Effector CD8-positive, alpha-beta T cell (primary cell): ENCODE measurements around the gene NOP9.

Experiments used
- DNase-seq: peaks from one replicate; lab custom pipeline; 2025; lab: John Stamatoyannopoulos, UW

NOP9 gene

DNA sequence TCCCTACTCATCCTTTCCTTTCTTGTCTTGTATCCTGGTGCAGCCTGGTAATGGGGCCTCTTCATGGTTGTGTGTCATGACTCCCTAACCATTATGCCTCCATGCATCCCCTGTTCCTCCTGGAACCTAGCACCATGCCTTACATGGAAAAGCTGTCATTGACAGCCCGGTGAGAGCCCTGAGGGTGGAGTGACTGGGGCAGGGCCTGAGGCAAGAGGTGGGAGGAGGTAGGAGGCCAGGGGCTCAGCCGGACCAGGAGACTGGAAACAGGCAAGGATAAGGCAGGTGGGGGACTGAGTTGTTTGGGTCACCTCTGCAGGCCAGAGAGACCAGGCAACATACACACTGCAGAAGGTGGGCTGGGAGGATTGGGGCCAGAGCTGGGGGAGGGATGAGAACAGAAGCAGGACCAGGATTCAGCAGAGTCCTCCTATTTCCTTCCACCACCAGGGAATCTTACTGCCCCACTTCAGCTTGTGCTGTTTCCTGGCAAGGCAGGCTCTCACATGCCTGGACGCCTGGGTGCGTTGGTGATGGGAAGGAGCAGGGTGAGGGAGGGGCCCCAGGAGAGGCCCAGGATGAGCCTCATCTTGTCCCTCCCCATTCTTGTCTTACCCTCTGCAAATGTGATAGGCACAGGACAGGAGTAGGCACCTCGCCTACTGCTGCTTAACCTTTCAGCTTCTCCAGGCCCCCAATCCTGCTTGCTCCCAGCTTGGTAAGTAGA, 10.1 kb downstream of the NOP9 start, which contains the start of gene LTB4R2:
Gene LTB4R2, plus strand, starts transcription at position 603 of the 727 bp plus-strand sequence. CDS start 525 bp downstream, outside the sequence.
- DNase-seq = no peak

DNA sequence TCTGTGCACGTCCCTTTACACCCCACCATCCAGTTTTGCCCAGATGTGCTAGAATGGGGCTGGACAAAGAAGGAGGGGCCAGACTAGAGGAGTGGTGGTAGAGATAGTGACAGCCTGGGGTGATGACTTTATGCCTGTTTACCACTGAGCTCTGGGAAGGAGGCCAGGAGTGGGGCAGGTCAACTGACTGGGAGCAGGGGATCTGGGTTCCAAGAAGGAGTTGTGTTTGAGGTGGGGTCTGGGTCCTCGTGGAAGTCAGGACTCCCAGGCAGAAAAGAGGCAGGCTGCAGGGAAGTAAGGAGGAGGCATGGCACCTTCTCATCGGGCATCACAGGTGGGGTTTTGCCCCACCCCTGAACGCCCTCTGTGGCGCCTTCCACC, 10.6 kb downstream of the NOP9 start:
- DNase-seq = no peak

DNA sequence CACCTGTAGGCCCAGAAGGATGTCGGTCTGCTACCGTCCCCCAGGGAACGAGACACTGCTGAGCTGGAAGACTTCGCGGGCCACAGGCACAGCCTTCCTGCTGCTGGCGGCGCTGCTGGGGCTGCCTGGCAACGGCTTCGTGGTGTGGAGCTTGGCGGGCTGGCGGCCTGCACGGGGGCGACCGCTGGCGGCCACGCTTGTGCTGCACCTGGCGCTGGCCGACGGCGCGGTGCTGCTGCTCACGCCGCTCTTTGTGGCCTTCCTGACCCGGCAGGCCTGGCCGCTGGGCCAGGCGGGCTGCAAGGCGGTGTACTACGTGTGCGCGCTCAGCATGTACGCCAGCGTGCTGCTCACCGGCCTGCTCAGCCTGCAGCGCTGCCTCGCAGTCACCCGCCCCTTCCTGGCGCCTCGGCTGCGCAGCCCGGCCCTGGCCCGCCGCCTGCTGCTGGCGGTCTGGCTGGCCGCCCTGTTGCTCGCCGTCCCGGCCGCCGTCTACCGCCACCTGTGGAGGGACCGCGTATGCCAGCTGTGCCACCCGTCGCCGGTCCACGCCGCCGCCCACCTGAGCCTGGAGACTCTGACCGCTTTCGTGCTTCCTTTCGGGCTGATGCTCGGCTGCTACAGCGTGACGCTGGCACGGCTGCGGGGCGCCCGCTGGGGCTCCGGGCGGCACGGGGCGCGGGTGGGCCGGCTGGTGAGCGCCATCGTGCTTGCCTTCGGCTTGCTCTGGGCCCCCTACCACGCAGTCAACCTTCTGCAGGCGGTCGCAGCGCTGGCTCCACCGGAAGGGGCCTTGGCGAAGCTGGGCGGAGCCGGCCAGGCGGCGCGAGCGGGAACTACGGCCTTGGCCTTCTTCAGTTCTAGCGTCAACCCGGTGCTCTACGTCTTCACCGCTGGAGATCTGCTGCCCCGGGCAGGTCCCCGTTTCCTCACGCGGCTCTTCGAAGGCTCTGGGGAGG, 11.3 kb downstream of the NOP9 start, which contains the start of gene LTB4R:
Gene LTB4R, plus strand, starts transcription at position 857 of the 959 bp plus-strand sequence. CDS start 4,150 bp downstream, outside the sequence.
- peak; percentile 37 for DNase-seq

DNA sequence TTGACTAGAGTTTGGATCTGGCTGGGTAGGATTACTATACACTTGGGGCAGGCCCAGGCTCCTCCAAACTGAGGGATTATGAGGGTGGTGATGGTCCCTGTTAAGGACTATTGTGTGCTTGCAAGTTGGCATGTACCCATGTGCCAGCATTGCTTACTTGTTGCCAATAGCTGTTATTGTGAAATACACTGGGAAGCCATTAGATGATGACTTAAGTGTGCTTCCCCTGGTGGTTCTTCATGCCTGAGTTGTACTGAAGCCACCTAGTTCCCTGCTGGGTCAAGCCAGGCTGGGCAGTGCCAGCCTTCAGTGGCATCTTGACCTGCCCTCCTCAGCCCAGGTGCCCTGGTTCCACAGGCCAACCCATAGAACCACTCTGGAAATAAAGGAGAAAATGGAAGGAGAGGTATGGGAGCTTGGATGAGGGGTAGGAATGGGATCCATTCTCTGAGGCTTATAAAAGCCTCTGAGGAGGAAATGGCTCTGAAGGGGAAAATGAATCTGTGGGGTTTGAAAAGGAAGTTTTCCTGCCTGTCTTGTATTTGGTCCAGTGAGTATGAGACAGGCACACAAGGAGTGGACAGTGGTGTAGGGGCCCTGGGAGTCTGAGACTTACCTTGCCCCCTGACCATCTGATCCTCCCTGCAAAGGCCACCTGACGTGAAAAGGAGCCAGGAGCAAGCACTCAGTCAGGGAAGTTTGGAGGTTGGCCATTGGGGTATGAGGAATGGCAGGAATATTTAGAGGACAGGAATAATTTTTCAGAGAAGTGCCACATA, 12.4 kb downstream of the NOP9 start:
- DNase-seq = no peak

DNA sequence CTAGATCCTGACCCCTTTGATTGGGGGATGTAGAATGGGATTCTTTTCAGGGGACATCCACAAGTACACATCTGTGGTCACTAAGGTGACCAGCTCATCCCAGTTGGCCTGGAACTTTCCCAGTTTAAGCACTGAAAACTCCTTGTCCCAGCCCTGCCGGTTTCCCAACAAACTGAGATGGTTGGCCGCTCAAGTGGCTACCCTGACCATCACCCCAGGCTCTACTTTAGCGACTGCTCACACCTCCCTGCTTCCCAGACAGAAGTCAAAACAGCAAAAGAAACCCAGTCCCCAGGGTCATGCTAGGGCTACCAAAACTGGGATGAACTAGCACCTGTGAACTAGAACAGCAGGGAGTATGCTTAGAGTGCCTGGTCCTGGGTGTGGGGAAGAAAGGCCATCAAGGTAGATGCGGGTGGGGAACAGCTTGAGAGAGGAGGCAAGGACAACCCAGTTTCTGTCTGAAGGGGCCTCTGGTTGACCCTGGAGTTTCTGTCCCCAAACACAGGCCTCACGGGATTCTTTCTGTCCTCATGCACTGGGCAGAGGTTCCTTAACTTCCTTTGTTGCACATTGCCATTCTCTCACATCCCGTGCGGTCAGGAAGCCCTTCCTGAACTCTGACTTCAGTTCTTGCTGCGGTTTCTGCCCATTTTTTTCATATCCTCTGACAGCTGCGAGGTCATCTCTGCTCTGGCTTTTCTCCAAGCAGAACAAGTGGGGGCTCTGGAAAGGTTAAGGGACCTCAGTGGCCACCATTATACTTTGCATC, 13.3 kb downstream of the NOP9 start:
- no peak for DNase-seq

DNA sequence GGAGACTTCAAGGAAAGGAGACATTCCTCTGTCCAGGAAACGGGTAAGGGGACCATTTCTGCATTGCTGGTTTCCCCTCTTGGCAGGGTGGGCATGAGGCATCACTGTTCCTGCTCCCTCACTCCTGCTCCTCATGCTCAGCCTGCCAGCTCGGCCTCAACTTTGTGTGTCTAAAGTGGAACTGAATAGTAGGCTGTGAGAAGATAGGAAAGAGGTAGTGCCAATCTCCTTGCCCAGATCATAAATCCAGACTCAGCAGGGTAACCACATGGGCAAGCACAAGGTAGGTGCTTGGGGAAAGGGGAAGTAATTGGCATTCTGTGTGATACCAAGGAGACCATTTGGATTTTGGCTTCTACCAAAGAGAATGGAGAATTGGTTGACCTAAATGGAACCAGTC, 14.3 kb downstream of the NOP9 start:
- DNase-seq = no peak

DNA sequence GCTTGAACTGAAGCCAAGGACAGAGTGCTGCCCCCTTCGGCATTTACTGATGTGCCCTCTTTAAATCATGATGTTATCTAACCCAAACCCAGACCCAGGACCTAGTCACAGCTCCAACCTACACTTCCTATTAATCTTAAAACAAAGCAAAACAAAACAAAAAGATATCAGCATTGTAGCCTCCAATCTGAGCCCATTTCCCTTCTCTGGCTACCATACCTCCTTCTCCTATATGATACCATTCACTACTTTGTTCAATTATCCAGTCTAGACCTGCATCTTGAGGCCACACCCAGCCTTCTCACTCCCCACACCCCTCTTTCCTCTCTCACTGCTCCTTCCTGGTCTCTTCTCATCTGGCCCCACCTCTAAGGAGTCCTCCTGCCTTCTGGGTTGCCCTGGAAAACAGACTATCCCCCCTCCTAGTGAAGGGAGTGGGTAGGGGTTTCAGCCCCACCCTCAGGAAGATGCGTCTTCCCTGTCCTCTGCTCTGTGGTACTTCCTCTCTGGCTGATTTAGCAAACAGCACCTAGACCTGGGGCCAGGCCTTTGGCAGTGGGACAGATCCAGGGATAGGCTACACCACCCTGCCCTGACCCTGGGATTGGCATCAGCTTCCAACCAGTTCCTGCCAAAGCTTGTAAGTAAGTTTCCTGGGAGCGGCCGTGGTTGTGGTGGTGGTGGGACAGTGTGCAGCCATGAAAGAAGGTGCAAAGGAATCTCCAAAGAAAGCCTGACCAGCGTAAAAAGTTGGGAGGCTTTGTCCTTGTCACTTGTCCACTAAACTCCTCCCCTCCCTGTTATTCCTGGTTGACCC, 14.9 kb downstream of the NOP9 start:
- DNase-seq = no peak

DNA sequence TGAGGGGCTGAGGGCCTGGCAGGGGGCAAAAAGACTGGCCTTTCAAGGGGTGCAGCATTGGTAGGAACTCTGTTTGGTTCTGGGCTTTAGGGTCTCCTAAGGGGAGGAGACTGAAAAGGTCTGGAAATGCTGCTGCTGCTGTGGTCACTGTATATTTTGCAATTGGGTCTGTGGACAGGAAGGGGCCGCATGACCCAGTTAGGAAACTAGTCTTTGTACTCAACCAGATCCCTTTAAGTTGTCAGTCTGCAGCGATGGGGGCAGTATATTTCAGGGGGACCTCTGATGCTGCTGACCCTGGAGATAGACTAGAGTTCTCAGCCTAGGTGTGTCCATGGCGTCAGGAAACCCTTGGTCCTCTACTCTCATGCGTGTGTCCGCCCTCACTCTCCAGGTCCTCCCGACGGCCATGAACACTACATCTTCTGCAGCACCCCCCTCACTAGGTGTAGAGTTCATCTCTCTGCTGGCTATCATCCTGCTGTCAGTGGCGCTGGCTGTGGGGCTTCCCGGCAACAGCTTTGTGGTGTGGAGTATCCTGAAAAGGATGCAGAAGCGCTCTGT, 15.7 kb downstream of the NOP9 start:
- DNase-seq = no peak

DNA sequence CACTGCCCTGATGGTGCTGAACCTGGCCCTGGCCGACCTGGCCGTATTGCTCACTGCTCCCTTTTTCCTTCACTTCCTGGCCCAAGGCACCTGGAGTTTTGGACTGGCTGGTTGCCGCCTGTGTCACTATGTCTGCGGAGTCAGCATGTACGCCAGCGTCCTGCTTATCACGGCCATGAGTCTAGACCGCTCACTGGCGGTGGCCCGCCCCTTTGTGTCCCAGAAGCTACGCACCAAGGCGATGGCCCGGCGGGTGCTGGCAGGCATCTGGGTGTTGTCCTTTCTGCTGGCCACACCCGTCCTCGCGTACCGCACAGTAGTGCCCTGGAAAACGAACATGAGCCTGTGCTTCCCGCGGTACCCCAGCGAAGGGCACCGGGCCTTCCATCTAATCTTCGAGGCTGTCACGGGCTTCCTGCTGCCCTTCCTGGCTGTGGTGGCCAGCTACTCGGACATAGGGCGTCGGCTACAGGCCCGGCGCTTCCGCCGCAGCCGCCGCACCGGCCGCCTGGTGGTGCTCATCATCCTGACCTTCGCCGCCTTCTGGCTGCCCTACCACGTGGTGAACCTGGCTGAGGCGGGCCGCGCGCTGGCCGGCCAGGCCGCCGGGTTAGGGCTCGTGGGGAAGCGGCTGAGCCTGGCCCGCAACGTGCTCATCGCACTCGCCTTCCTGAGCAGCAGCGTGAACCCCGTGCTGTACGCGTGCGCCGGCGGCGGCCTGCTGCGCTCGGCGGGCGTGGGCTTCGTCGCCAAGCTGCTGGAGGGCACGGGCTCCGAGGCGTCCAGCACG, 16.4 kb downstream of the NOP9 start:
- no peak for DNase-seq

DNA sequence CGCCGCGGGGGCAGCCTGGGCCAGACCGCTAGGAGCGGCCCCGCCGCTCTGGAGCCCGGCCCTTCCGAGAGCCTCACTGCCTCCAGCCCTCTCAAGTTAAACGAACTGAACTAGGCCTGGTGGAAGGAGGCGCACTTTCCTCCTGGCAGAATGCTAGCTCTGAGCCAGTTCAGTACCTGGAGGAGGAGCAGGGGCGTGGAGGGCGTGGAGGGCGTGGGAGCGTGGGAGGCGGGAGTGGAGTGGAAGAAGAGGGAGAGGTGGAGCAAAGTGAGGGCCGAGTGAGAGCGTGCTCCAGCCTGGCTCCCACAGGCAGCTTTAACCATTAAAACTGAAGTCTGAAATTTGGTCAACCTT, 16.9 kb downstream of the NOP9 start:
- DNase-seq = no peak

DNA sequence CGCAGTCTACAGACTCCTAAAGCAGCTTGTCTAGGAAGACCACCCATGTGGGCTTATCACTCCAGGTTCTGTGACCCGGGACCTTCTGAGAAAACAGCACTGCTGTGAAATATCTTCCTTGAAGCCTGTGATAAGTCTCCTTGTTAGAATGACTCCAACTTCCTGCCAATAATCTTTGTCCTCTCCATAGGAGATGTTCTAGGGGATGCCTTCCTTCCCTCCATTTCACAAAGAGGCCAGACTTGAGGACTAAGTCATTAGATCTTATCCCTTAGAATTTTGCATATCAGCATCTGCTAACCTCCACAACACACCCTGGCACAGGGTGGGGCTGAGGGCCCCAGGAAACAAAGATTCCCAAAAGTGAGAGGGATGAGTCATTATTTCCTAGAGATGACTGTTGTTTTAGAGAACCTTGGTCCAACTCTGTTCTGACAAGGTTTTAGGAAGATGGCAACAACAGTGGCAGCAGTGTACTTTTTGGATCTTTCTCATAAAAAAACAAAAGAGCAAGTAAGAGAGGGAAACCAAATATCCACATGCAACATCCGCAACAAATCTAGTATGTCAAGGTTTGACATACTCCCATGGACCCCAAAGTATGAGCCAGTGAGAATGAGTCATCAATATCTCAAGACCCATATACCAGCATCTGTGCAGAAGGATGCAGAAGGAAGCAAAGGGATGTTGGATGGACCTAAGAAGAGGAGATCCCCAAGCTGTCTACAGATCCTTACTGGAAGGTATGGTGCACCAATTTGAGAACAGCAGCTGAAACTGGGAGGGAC, 17.7 kb downstream of the NOP9 start:
- no peak for DNase-seq

DNA sequence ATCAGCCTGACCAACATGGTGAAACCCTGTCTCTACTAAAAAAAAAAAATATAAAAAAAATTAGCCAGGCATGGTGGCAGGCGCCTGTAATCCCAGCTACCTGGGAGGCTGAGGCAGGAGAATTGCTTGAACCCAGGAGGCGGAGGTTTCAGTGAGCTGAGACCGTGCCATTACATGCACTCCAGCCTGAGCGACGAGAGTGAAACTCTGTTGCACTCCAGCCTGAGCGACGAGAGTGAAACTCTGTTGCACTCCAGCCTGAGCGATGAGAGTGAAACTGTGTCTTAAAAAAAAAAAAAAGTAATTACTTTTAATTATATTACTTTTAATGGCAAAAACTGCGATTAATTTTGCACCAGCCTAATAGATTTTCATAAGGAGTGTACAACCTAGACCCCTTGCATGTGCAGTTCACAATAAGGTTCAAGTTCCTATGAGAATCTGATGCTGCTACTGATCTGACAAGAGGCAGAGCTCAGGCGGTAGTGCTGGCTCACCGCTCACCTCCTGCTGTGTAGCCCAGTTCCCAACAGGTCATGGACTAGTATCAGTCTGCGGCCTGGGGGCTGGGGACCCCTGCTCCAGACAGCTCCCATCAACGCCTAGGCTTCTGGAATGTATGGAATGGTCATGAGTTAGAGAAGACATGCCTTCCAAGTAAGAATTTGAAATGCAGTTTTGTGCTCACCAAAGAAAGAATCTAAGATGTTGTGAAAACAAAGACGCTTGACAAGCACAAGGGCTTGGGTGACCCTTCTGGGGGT, 21.7 kb downstream of the NOP9 start:
- no peak for DNase-seq

DNA sequence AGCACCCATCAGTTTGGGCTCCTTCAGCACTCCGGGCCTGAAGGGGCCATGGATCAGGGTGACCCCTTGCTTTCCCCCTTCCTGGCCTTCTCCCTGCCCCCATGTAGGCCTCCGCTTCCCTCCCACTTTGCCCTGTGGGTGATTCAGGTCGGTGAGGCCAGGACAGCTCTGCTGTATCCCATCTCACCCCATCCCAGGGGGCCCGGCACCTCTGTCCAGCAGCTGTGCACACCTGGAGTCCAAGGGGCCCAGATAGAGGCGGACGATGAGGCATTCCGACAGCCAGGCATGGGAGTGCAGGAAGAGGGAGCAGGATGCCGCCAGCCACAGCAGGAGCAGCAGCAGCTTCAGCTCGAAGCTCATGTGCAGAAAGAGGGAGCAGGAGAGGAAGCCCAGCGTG, 23.0 kb downstream of the NOP9 start:
- no peak for DNase-seq

DNA sequence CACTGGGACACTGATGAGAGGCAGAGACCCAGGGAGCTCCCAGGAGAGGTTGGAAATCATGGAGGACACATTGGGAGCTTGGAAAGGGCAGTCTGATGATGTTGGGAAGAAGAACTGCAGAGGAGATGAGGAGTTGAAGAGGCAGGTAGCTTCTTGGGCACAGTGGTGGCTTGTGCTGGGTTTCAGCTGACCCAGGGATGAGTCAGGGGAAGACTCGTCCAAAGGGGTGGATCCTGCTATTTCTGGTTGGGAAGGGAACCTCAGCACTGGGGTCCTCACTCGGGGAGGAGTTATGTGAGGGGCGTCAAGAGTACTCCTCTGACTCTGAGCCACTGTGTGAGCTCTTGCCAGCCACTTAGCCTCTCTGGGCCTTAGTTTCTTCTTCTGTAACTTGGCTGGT, 23.7 kb downstream of the NOP9 start:
- no peak for DNase-seq

DNA sequence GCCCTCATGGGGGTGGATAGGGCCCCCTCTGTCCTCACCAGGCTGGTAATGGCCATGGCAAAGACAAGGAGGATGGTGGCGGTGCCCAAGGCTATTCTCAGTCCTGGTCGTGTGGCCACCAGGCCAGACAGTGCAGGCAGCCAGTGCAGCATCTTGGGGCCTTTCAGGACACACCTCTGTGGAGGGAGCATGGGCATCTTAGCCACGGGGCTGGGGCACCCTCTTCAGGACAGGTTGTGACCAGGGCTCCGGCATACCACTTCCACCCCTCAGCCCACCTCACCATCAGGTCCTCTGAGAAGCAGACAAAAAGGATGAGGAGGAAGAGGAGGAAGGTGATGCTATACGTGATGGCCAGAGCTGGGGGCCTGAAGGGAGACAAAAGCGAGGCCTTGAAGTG, 24.4 kb downstream of the NOP9 start:
- DNase-seq = no peak

DNA sequence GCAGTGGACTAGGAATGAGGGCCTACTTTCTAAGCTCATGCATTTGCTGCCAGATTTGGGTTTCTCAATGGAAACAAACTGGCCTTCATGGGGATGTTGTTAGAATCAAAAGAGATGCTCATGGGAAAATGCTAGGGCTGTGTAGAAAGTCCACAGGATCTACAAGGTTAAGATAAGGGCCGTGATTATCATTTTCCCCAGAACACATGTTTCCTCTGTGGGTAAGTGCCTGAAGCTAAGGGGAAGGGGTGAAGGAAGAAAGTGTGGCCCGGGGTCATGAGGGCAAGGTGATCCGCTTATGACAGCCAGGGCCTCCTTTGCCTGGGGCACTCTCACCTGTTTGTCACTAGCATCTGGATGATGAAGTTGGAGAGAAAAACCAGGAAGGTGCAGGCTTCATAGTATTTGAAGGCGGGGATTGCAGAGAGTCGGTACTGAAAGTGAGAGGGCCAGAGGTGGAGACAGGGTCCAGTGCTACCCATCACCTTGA, 25.4 kb downstream of the NOP9 start:
- DNase-seq = no peak

DNA sequence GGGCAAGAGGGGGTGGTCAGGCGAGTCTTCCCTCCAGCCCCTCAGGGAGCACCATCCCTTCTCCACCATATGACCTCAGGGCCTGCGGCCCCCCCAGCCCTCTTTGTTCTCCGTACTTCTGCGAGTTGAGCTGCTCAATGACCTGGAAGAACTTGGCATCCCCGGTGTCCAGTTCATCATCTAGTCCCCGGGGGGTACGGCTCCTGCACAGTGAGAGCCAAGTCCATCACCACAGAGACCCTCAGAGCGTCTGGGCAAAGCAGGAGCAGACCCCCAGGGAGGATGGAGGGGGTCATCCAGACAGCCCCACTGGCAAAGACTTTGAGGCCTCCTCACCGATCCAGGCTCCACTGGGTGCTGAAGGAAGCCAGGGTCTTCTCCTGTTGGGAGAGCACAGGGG, 26.3 kb downstream of the NOP9 start:
- no peak for DNase-seq

DNA sequence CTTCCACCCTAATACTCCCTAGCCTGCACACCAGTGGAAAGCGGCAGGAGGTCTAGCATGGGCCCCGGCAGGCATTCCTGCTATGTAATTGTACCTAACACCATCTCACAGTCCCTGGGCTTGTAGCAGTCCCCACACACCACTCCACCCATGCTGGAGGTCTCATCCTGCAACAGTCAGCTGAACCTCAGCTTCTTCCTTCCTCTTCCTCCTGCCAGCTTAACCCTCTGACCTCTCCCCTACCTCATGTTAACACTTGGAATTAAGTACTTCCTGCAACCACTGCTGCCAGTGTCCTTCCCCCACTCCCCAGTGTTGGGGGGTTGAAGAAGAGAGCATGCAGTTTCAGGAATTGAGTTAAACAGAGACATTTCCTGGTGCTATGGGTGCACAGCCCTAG, 27.7 kb downstream of the NOP9 start:
- no peak for DNase-seq
